KOPT-K1 (cell line): ENCODE measurements around the gene TMEM179.

Source experiments
- H3K27ac ChIP-seq: fragments of 200-600 bp; sonication (generic); 2 replicates; pipeline ENCODE4 v1.5.1; 2016; ENCODE audit warnings: antibody characterized with exemption, mild to moderate bottlenecking, low read depth, low read length; ENCODE audit not compliant: poor library complexity, severe bottlenecking
- H3K36me3 ChIP-seq: fragments of 200-600 bp; sonication (generic); 2 replicates; pipeline ENCODE4 v1.5.1; 2017; ENCODE audit warnings: antibody characterized with exemption, mild to moderate bottlenecking, low read length, moderate library complexity; ENCODE audit not compliant: insufficient read depth
- H3K9me3 ChIP-seq: fragments of 200-600 bp; sonication (generic); 2 replicates; pipeline ENCODE4 v1.5.1; 2017; ENCODE audit warnings: antibody characterized with exemption, low read length, mild to moderate bottlenecking; ENCODE audit not compliant: insufficient read depth, poor library complexity, severe bottlenecking

TMEM179 gene

DNA sequence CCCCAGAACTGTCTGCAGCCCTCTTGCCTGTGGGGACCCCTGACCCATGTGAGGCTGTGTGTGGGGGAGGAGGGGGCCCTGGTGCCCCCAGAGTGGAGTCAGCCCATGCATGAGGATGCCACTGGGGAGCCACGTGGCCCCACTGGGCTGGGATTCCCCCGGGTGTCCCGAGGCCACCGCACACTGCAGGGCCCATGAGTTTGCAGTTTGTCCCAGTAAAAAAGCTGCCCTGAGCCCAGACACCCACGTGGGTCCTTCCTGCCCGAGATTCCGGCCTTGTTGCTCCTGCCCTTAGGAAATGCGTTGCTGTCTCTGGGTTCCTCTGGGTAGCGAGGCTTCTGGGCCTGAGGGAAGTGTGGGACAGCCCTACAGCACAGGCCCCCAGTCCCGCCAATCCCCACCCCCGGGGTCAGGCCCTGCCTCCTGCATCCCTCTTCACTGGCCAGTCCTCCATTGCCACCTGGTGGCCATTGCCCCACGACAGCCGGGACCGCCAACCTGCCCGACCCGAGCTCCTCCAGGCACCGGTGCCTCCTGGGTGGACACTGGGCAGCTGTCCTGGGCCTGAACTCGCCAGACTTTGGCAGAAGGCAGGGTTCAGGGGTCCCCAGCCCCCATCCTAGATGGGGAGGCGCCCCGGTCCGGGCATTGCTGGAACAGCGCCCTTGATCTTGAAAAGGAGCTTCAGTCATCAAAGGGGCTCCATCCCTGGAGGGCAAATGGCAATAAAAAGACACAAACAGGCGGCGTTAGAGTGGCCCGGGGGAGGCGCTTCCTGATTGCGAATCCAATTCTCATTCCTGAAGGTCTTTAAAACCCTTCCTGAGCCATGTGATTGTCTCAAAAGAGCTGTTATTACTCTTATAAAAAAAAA is 40.6 kb downstream of the TMEM179 start:
- Histone ChIP-seq H3K36me3 (no peaks in the 10 kb centered on the region), H3K9me3 (no peaks in the 10 kb centered on the region), H3K27ac (no peak overlapping the region)

DNA sequence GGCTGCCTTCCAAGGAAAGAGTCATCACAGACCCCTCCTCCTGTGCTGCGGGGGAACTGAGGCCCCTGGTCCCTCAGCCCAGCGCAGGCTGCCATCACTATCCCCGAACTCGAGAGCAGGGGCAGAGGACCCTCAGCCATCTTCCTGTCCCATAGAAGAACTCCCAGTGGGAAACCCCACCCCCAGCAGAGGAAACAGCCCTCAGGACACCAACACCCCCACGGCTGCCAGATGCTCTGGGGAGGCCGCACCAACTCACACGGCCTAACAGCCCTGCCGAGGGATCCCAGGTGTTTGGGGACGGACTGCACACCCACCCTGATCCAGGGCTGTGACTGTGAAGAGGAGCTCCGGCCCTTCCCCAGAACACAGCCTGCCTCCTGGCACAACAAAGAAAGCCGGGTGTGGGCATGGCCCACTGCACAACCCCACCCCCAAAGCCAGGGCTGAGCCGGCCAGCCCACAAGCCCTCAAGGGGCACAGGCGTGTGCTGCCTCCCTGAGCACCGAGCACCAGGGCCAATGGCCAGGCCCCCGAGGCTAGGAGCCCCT is 41.3 kb downstream of the TMEM179 start:
- H3K36me3 ChIP-seq, result no peaks in the 10 kb centered on the region
- H3K27ac ChIP-seq, result no peak overlapping the region
- no peaks in the 10 kb centered on the region for H3K9me3 ChIP-seq

DNA sequence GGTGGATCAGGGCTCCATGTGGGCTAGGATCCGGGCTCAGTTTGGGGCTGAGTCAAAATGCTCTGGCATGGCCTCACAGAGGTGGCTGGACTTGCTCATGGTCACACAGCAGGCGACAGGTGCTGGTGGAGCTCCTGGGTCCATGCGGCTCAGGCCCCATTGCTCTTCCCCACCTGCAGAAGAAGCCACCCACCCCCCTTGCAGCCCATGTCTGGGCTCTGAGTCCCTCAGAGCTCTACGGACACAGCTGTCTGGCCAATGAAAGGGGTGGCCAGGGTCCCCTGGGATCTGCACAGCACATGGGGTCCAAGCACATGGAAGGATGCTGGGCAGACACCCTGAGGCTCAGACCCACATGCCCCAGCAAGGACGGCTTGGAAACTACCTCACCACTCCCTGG is 42.0 kb downstream of the TMEM179 start:
- Histone ChIP-seq H3K27ac (no peak overlapping the region), H3K36me3 (no peaks in the 10 kb centered on the region), H3K9me3 (no peaks in the 10 kb centered on the region)

DNA sequence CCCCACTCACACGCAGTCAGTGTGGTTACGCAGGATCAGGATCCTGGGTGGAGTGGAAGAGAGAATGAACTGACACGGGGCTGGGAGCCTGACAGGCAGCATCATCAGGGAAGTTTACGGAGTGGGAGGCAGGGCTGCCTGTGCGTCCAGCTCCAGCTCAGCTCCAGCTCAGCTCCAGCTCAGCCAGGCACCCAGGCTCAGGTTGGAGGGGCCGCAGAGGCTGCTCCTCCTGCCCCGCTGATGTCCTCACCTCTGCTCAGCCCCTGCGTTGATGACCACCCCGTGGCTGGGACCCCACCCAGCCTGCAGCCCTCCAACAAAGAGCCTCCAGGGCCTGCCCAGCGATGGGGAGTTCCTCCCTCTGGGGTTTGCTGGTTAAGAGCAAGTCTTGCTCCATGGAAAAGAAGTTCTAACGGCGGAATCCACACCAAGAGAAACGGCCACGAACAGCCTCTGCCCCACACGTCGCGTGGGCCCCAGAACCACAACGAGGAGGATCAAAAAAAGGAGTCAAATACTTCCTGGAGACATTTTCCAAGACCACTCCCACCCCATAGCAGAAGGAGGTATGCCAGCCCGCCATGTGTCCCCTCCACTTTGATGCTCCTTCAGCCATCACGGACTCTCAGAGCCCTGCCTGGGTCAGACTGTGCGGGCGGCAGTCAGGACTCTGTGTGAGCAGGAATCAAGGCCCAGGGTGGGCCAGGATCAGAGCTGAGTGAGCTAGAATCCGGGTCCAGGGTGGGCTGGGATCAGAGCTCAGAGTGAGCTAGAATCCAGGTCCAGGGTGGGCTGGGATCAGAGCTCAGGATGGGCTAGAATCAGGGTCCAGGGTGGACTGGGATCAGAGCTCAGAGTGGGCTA is 42.7 kb downstream of the TMEM179 start:
- H3K27ac ChIP-seq, result no peak overlapping the region
- H3K9me3 ChIP-seq, result no peaks in the 10 kb centered on the region
- no peaks in the 10 kb centered on the region for H3K36me3 ChIP-seq

DNA sequence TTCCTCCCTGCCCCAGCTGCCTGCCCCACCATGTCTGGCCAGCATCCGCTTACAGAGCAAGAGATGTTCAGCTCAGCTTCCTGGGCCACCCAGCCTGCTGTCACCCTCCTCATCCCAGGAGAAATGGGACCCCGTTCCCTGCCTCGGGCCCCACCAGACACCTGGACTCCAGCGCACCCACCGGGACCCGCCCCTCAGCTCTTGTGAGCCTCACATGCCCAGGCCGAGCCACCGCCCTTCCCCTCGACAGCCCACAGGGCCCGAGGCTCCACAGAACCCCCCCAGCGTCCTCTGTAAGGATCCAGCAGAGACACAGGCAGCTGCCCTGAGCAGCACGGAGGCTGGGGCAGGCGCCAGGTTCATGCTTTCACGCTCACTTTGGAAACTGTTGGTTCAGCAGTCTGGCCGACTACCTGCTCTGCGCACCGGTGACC is 43.4 kb downstream of the TMEM179 start:
- no peak overlapping the region for H3K27ac ChIP-seq
- H3K9me3 ChIP-seq, result no peaks in the 10 kb centered on the region
- no peaks in the 10 kb centered on the region for H3K36me3 ChIP-seq

DNA sequence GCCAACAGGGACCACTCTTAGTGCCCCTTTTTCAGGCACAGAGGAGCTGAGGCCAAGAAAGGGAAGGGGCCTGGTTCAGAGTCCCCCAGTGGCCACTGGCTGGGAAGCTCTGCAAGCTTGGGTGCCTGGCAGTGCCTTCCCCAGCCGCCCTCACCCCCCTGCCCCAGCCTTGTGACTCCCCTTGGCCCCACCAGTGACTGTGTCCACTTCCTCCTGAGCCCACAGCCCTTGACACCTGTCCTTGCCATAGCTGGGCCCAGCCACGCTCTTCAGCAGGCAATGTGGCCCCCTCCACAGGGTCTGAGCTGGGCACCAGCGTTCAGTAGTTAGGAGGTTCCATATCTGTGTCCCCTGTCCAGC is 44.0 kb downstream of the TMEM179 start:
- Histone ChIP-seq H3K36me3 (no peaks in the 10 kb centered on the region), H3K27ac (no peak overlapping the region), H3K9me3 (no peaks in the 10 kb centered on the region)

DNA sequence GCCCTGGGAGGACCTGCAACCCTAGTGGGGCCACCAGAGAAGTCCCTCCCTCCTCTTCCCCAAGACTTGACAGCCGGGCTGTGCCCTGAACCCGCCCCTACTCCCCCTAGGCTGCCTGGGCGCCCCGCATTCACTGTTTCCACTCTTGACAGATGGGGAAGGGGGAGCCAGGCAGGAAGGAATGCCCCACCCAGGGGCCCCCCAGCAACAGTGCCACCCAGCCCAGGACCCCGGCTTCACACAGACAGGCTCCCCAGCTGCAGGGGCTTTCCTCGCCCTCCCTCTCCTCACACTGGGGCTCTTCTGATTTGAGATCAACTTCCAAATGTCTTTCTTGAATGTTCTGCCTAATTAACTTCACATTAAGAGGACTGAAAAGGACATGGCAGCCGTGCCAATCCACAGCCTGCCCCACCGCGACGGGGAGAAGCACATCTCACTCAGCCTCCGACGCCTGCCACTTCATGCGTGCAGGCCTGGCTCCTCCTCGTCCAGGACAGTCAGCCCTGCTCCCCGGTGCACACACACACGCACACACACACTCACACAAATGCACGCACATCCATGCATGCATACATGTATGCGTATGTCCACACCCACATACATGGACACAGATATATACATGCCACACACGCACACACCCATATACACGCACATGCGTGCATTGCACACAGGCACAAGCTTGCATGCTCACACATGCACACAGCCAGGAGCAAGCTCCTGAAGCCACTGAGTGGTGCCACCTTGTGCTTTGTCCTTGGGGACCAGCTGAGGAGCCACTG is 44.6 kb downstream of the TMEM179 start:
- Histone ChIP-seq H3K27ac (no peak overlapping the region), H3K9me3 (no peaks in the 10 kb centered on the region)

DNA sequence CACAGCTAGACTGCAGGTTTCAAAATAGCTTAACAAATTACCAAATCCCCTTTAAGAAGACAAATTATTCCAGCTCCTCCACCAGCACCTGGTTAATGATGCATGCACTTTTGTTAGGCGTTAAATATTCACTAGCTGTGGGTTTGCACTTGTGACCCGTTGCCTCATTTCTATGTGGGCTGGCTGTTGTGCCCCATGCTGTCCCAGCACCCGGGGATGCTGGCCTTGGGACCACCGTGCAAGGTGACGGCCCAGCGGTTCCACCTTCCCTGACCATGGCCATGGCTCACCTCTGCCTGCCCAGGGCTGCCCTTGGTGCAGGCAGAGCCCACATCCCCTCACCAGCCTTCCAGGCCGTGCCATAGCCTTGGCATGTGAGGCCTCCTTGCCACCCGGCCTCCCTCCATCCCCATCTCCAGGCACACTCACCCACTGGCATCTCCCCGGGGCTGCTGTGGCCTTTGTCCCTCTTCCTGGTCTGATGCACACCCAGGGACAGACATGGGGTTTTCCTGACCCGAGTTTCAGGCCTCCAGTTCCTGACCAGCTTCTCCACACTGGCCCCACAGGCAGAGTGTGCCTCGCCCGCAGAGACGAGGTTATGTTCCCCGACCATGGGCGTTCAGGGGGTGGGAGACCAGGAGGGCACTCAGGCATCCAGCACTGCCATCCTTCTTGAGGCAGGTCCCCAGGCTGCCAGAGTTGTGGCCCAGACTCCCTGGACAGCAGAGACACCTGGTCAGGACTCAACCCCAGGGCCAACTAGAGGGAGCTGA is 45.4 kb downstream of the TMEM179 start:
- Histone ChIP-seq H3K36me3 (no peaks in the 10 kb centered on the region), H3K9me3 (no peaks in the 10 kb centered on the region), H3K27ac (no peak overlapping the region)

More for the DNA sequence above, 44.6 kb downstream of the TMEM179 start:
- no peaks in the 10 kb centered on the region for H3K36me3 ChIP-seq

DNA sequence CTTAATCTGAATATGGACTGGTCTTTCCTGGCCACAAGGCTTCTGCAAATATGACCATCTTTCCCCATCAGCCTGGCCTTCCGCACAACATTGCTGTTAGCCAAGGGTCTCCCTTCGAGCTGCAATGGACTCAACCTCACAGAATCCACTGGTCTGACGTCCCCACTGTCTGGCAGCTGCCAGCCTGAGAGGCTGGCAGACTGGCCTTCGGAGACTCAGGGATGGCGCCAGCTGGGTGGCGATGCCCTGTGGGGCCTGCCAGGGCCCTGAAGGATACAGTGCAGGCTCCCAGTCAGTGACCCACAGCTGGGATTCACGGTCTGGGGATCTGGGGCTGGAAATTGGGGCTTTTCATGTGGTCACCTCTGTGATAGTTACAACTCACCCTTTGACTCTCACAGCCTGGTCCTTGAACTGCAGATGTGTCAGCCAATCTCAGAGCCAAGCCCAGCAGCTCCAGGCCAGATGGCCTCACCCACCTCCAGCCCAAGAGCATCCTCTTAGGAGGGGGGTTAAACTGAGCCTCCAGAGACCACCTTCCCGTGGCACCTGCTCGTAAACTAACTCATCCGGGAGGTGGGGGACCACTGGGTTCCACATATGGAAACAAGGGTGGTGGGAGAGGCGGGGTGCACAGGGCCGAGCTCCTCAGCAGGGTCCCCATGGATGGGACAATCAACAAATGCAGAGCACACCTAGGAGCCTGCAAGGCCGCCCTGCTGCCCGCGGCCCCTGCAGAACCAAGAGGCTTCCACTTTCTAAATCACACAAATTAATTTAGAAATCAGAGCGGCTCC is 46.1 kb downstream of the TMEM179 start:
- Histone ChIP-seq H3K9me3 (no peaks in the 10 kb centered on the region), H3K36me3 (no peaks in the 10 kb centered on the region), H3K27ac (no peak overlapping the region)

DNA sequence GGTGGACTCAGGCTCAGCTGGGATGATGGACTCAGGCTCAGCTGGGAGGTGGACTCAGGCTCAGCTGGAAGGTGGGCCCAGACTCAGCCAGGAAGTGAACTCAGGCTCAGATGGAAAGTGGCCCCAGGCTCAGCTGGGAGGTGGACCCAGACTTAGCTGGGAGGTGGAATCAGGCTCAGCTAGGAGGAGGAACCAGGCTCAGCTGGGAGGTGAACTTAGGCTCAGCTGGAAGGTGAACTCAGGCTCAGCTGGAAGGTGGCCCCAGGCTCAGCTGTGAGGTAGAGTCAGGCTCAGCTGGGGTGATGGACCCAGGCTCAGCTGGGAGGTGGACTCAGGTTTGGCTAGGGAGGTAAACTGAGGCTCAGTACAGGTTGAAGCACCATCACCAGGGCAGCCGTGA is 46.8 kb downstream of the TMEM179 start:
- no peaks in the 10 kb centered on the region for H3K36me3 ChIP-seq
- no peak overlapping the region for H3K27ac ChIP-seq
- H3K9me3 ChIP-seq, result no peaks in the 10 kb centered on the region

DNA sequence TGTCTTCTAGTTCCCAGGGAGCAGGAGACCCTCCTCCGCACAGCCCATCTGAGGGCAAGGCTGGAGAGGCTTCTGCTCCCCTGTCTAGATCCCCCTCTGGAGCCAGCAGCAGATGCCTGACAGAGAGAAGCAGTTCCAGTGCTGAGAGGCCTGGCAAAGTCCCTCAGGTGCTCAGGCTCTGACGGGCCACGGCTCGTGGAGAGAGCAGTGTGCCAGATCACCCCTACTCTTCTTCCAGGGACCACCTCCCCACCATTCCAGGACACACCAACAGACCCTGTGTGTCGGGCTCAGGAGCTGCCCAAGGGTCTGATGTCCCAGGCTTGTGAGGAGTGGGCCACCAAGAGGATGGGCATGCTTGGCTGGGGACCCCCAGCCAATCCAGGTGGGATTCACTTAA is 47.5 kb downstream of the TMEM179 start:
- Histone ChIP-seq H3K27ac (no peak overlapping the region), H3K9me3 (no peaks in the 10 kb centered on the region), H3K36me3 (no peaks in the 10 kb centered on the region)

DNA sequence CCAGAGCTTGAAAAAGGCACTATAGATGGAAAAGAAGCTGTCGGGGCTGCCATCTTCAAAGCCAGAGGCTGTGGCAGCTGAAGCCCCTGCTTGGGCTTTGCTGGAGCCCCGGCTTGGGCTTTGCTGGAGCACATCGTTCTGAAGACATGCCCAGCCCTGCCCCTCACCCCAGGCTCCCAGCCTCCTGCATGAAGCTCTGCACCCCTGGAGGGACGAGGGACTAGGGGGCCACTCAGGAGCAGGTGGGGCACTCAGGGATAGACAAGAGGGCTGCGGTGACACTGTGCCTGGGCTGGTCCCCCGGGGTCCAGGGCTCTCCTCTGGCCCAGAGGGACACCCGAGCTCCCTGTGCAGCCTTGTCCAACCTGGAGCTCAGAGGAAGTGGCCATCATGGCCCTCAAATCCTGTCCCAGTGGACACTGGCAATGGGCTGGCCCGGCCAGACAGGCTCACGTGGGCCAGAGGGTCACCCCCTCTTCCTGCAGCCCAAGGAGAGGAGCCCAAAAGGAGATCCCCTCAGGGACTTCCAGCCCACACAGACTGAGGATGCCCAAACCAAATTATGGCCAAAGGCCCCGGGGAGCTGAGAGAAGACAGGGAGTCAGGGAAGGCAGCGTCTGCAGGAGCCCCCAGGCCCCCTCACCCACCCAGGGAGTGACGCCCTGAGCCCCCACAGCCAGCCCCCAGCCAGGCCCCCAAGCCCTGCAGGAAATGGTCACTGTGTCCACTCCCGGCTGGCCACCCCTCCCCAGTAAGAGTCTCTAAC is 48.1 kb downstream of the TMEM179 start:
- Histone ChIP-seq H3K9me3 (no peaks in the 10 kb centered on the region), H3K36me3 (no peaks in the 10 kb centered on the region), H3K27ac (no peak overlapping the region)
